ENCODE measurements around the gene KIF18B. TPM values are rescaled to one million over a fixed set of nuclear protein-coding genes. Genes with fewer than 3 reads are reported as not detected.

KIF18B gene
- total RNA-seq, 4 donors from 2014 or later, result 0.30 to 0.66 TPM; not detected in 2

- Histone ChIP-seq H3K9me3 (peaks cover 0 to 11% (median 0%) of the 10 kb centered on the region in 4 donors), H3K27me3 (peaks cover 0 to 18% of the 10 kb centered on the region in 2 donors), H3K4me3 (no peak overlapping the region), H3K36me3 (no peaks in the 10 kb centered on the region), H3K27ac (no peak overlapping the region), H3K4me1 (no peaks in the 10 kb centered on the region)
- DNase-seq (ENCODE audit: low spot score in 2 of 2), result no peak
- TF ChIP-seq POLR2A (IDR thresholded peaks at IDR 0.05) (no peak), EP300 (IDR thresholded peaks at IDR 0.05) (no peak), CTCF (IDR thresholded peaks at IDR 0.05) (no peak)
- WGBS, 2 donors, result 72 to 75% methylated on average over 1 of the region's 1 CpG
Measured at GRCh38 chr17:44940768-44941167, 6.8 kb downstream of the KIF18B start.

- Histone ChIP-seq H3K4me3 (no peak overlapping the region), H3K4me1 (no peaks in the 10 kb centered on the region), H3K27me3 (peaks cover 0 to 13% of the 10 kb centered on the region in 2 donors), H3K9me3 (peaks cover 0 to 11% (median 0%) of the 10 kb centered on the region in 4 donors), H3K27ac (no peak overlapping the region), H3K36me3 (no peaks in the 10 kb centered on the region)
- DNase-seq (ENCODE audit: low spot score in 2 of 2), result no peak
- no peak for TF ChIP-seq CTCF (IDR thresholded peaks at IDR 0.05)
- no peak for TF ChIP-seq POLR2A (IDR thresholded peaks at IDR 0.05)
- WGBS, 2 donors, result 58 to 66% methylated on average over 4 of the region's 4 CpGs
Measured at GRCh38 chr17:44940317-44940716, 7.3 kb downstream of the KIF18B start.

- no peaks in the 10 kb centered on the region for H3K36me3 ChIP-seq
- DNase-seq (ENCODE audit: low spot score in 2 of 2), result no peak
- H3K4me1 ChIP-seq, result no peaks in the 10 kb centered on the region
- H3K9me3 ChIP-seq, result peaks cover 0 to 11% (median 0%) of the 10 kb centered on the region in 4 donors
- H3K27ac ChIP-seq, result no peak overlapping the region
- no peak overlapping the region for H3K4me3 ChIP-seq
- no peaks in the 10 kb centered on the region for H3K27me3 ChIP-seq
- TF ChIP-seq POLR2A (IDR thresholded peaks at IDR 0.05), result no peak
- TF ChIP-seq CTCF (IDR thresholded peaks at IDR 0.05), result no peak
- TF ChIP-seq EP300 (IDR thresholded peaks at IDR 0.05), result no peak
- WGBS, 2 donors, result 94 to 95% methylated on average over 7 to 8 of the region's 9 CpGs
Measured at GRCh38 chr17:44935116-44935515, 12.5 kb downstream of the KIF18B start.

GRCh38 chr17:44934745-44935105 is 12.8 kb downstream of the KIF18B start:
- no peak overlapping the region for H3K27ac ChIP-seq
- no peaks in the 10 kb centered on the region for H3K27me3 ChIP-seq
- WGBS, 2 donors, result 97 to 98% methylated on average over 10 of the region's 10 CpGs
- H3K9me3 ChIP-seq, result peaks cover 0 to 11% (median 0%) of the 10 kb centered on the region in 4 donors
- TF ChIP-seq CTCF (IDR thresholded peaks at IDR 0.05) (no peak), POLR2A (IDR thresholded peaks at IDR 0.05) (no peak), EP300 (IDR thresholded peaks at IDR 0.05) (no peak)
- H3K36me3 ChIP-seq, result no peaks in the 10 kb centered on the region
- DNase-seq (ENCODE audit: low spot score in 2 of 2), result no peak
- H3K4me3 ChIP-seq, result no peak overlapping the region
- H3K4me1 ChIP-seq, result no peaks in the 10 kb centered on the region

GRCh38 chr17:44933824-44934744 is 13.5 kb downstream of the KIF18B start:
- no peaks in the 10 kb centered on the region for H3K27me3 ChIP-seq
- no peaks in the 10 kb centered on the region for H3K4me1 ChIP-seq
- TF ChIP-seq EP300 (IDR thresholded peaks at IDR 0.05) (no peak), POLR2A (IDR thresholded peaks at IDR 0.05) (no peak), CTCF (IDR thresholded peaks at IDR 0.05) (no peak)
- peaks cover 0 to 11% (median 0%) of the 10 kb centered on the region in 4 donors for H3K9me3 ChIP-seq
- no peak overlapping the region for H3K4me3 ChIP-seq
- no peaks in the 10 kb centered on the region for H3K36me3 ChIP-seq
- H3K27ac ChIP-seq, result no peak overlapping the region
- 90 to 94% methylated on average over 23 to 34 of the region's 34 CpGs for WGBS, 2 donors
- no peak for DNase-seq (ENCODE audit: low spot score in 2 of 2)

All from tibial nerve (tissue), 4 donors.